Stimulated activated naive B cell treated with anti-CD40 and anti-IgM and Interleukin-4, amounts not matched to agents 10 μg/mL and 1 μg/mL and 100 μg/mL, for 72 hours (primary cell): ENCODE results near the gene LGALS1.
A peak's percentile ranks its signal among the peaks of the same experiment; 100 is the strongest.
"Not testable (repeated sequence)": the region's sequence is repeated elsewhere in the genome, so short reads cannot be mapped to it uniquely, and the experiment has no call there.

ENCODE experiments used
- ATAC-seq, 2 donors: fragments of 150-1000 bp; cut with Tn5 transposase; replicated peaks; 2 replicates each; pipeline ENCODE4 v1.10.0; 2021; ENCODE audit warnings: moderate library complexity in 1 of 2
- DNase-seq: peaks from one replicate; pipeline ENCODE4 v3.0.0; 2021
- H3K27ac Mint-ChIP-seq: one replicate; pipeline ENCODE4 v1.8.0; 2022; ENCODE audit warnings: mild to moderate bottlenecking, mixed read lengths
- H3K27me3 Mint-ChIP-seq, 2 donors: one replicate each; pipeline ENCODE4 v1.8.0; 2022; ENCODE audit warnings: mixed read lengths in 2 of 2
- H3K36me3 Mint-ChIP-seq, 2 donors: one replicate each; pipeline ENCODE4 v1.8.0; 2022; ENCODE audit warnings: mixed read lengths in 2 of 2, mild to moderate bottlenecking in 1 of 2
- H3K4me1 Mint-ChIP-seq, 2 donors: one replicate each; pipeline ENCODE4 v1.8.0; 2022; ENCODE audit warnings: mixed read lengths in 2 of 2, mild to moderate bottlenecking in 1 of 2
- H3K4me3 Mint-ChIP-seq, 2 donors: one replicate each; pipeline ENCODE4 v1.8.0; 2022; ENCODE audit warnings: mild to moderate bottlenecking in 2 of 2, mixed read lengths in 2 of 2, moderate library complexity in 1 of 2
- H3K9me3 Mint-ChIP-seq, 2 donors: one replicate each; pipeline ENCODE4 v1.8.0; 2022; ENCODE audit warnings: mixed read lengths in 2 of 2, mild to moderate bottlenecking in 1 of 2

Gene LGALS1

GRCh38 chr22:37647928-37648327, 27.5 kb upstream of the LGALS1 start:
- ATAC-seq, result no peak
- Mint-ChIP-seq H3K4me3 (no peak overlapping the region), H3K27ac (peak overlapping the region; percentile 57), H3K27me3 (no peaks in the 10 kb centered on the region), H3K36me3 (peaks cover 42 to 65% of the 10 kb centered on the region in 2 donors), H3K4me1 (peaks cover 11% of the 10 kb centered on the region in 2 donors), H3K9me3 (no peaks in the 10 kb centered on the region)
- DNase-seq, result no peak

DNA sequence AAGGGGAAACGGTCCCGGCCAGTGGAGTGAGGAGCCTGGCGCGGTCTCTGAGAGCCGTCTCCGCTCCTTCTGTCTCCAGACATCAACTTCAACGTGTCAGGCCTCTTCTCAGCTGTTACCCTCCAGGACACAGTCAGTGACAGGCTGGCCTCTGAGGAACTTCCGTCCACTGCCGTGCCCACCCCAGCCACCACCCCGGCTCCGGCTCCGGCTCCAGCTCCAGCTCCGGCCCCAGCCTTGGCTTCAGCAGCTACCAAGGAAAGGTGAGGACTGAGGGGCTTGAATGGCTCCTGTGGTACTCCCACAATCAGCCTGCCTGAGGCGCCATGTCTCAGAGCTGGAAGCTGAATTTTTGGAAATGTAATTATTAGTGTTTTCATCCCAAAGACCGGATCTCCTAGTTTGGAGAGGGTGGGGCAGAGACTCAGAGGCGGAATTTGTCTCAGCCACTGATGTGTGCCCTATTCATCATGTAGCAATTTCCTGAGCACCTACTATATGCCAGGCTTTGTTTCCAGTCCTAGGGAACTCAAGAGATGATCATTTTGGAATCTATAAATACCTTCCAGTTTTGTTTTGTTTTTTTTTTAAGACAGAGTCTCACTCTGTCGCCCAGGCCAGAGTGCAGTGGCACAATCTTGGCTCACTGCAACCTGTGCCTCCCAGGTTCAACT, 24.8 kb upstream of the LGALS1 start:
- Mint-ChIP-seq H3K27ac (no peak overlapping the region), H3K4me1 (peaks cover 2 to 6% of the 10 kb centered on the region in 2 donors), H3K4me3 (no peak overlapping the region), H3K27me3 (no peaks in the 10 kb centered on the region), H3K9me3 (no peaks in the 10 kb centered on the region), H3K36me3 (peaks cover 35 to 61% of the 10 kb centered on the region in 2 donors)
- ATAC-seq, result no peak
- no peak for DNase-seq

GRCh38 chr22:37654563-37655251, 20.7 kb upstream of the LGALS1 start:
- Mint-ChIP-seq H3K27me3 (no peaks in the 10 kb centered on the region), H3K9me3 (no peaks in the 10 kb centered on the region), H3K4me1 (peaks cover 10 to 20% of the 10 kb centered on the region in 2 donors), H3K27ac (peak overlapping the region; percentile 28), H3K36me3 (peaks cover 22 to 43% of the 10 kb centered on the region in 2 donors), H3K4me3 (no peak overlapping the region)
- ATAC-seq, result no peak
- no peak for DNase-seq

- H3K4me1 Mint-ChIP-seq, result peaks cover 15 to 25% of the 10 kb centered on the region in 2 donors
- no peaks in the 10 kb centered on the region for H3K27me3 Mint-ChIP-seq
- peaks cover 22 to 39% of the 10 kb centered on the region in 2 donors for H3K36me3 Mint-ChIP-seq
- no peak overlapping the region for H3K27ac Mint-ChIP-seq
- no peak for DNase-seq
- H3K9me3 Mint-ChIP-seq, result no peaks in the 10 kb centered on the region
- ATAC-seq, result no peak
- H3K4me3 Mint-ChIP-seq, result no peak overlapping the region
Measured at GRCh38 chr22:37655252-37655563, 20.2 kb upstream of the LGALS1 start.

DNA sequence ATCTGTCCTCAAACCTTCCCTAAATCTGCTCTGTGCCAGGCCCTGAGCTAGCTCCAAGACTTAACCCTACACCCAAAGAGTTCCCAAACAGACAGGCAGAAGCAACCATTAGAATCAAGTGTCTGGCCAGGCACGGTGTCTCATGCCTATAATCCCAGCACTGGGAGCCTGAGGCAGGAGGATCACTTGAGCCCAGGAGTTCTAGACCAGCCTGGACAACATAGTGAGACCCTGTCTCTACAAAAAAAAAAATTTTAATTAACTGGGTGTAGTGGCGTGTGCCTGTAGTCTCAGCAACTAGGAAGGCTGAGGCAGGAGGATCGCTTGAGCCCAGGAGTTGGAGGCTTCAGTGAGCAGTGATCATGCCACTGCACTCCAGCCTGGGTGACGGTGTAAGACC, 18.9 kb upstream of the LGALS1 start:
- not testable (repeated sequence) for H3K9me3 Mint-ChIP-seq, H3K27me3 Mint-ChIP-seq, ATAC-seq, H3K4me3 Mint-ChIP-seq, DNase-seq
- Mint-ChIP-seq H3K36me3 (peaks cover 26 to 44% of the 10 kb centered on the region in 2 donors), H3K27ac (peak overlapping the region; percentile 79), H3K4me1 (peaks cover 28 to 39% of the 10 kb centered on the region in 2 donors)

GRCh38 chr22:37657590-37658132, 17.8 kb upstream of the LGALS1 start:
- Mint-ChIP-seq H3K27me3 (no peaks in the 10 kb centered on the region), H3K36me3 (peaks cover 29 to 47% of the 10 kb centered on the region in 2 donors), H3K9me3 (peaks cover 0 to 3% of the 10 kb centered on the region in 2 donors), H3K4me1 (peaks cover 37 to 49% of the 10 kb centered on the region in 2 donors), H3K27ac (peak overlapping the region; percentile 97), H3K4me3 (peak overlapping the region; percentile 91 to 94)
- ATAC-seq (peak in 1 of 2 donors; percentile 5), DNase-seq (peak; percentile 29)

DNA sequence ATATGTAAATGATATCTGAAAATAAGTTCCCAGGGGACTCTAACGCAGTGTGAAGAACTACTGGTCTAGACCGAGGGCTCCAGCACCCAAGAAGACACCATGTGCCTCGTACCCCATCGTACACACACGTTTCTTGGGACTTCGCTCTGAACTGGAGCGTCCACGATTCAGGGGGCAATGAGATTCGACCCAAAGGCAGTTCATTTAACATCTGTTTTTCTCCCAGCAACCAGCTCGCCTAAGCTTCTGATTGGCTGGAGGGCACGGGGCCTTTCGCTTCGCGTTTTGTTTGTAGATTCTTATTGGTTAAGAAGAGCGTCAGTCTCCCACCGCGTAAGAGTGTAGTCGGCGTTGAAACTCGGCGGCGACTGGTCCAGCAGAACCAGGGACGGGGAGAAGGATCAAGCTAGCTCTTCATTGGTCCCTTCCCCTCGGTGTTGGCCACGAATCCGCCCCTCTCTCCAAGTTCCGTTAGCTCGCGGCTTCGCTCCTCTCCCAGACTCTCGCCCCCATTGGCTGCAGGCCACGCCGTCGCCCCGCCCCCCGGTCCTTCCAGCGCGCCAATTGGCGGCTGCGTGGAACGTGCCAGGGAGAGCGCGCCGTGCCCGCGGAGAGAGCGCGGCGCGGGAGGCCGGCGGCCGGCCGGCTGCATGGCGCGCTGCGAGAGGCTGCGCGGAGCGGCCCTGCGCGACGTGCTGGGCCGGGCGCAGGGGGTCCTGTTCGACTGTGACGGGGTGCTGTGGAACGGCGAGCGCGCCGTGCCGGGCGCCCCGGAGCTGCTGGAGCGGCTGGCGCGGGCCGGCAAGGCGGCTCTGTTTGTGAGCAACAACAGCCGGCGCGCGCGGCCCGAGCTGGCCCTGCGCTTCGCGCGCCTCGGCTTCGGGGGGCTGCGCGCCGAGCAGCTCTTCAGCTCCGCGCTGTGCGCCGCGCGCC, 17.0 kb upstream of the LGALS1 start, which contains the start of gene PDXP:
TSS of gene PDXP (plus strand) at position 591 of the 933 bp plus-strand sequence. CDS start at position 651, 60 bp downstream.
- Mint-ChIP-seq H3K36me3 (peaks cover 29 to 40% of the 10 kb centered on the region in 2 donors), H3K27me3 (no peaks in the 10 kb centered on the region), H3K4me1 (peaks cover 38 to 52% of the 10 kb centered on the region in 2 donors), H3K27ac (peak within 1 kb of the TSS; percentile 97), H3K9me3 (peaks cover 0 to 3% of the 10 kb centered on the region in 2 donors), H3K4me3 (peak within 1 kb of the TSS; percentile 92 to 94)
- DNase-seq (peak; percentile 98), ATAC-seq (peak; percentile 92 to 94)

DNA sequence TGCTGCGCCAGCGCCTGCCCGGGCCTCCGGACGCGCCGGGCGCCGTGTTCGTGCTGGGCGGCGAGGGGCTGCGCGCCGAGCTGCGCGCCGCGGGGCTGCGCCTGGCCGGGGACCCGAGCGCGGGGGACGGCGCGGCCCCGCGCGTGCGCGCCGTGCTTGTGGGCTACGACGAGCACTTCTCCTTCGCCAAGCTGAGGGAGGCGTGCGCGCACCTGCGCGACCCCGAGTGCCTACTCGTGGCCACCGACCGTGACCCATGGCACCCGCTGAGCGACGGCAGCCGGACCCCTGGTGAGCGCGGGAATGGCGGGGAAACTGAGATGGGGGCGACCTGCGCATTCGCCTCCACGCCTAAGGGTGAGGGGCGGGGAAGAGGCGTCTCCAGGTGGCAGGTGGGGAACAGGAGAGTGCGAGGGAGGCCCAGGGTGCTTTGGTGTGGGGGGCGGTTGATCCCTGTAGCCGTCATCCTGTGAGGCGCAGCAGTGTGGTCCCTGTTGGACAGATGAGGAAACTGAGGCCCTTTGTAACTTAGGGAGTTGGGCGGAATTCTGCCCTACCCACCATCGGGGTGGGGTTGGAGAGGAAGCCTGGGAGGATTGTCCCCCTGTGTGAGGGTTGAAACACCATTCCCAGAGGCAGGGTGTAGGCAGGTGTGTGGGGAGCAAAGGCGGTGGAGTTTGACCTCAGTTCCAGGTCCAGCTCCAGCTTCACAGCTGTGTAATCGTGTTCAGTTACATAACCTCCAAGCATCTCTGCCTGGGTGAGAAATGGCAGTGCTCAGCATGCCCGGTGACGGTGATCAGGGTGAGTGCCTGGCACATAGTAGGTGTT, 16.2 kb upstream of the LGALS1 start:
- peak; percentile 2 to 6 for ATAC-seq
- H3K36me3 Mint-ChIP-seq, result peaks cover 24 to 36% of the 10 kb centered on the region in 2 donors
- peaks cover 0 to 3% of the 10 kb centered on the region in 2 donors for H3K9me3 Mint-ChIP-seq

GRCh38 chr22:37659897-37660708, 15.3 kb upstream of the LGALS1 start:
- DNase-seq (no peak), ATAC-seq (no peak)
- Mint-ChIP-seq H3K36me3 (peaks cover 20 to 35% of the 10 kb centered on the region in 2 donors), H3K4me1 (peaks cover 40 to 49% of the 10 kb centered on the region in 2 donors), H3K27me3 (no peaks in the 10 kb centered on the region), H3K27ac (peak overlapping the region; percentile 85), H3K9me3 (peaks cover 0 to 3% of the 10 kb centered on the region in 2 donors), H3K4me3 (peak overlapping the region; percentile 87 to 92)

More for the DNA sequence above, 16.2 kb upstream of the LGALS1 start:
- no peaks in the 10 kb centered on the region for H3K27me3 Mint-ChIP-seq
- H3K4me3 Mint-ChIP-seq, result peak overlapping the region; percentile 87 to 92
- H3K4me1 Mint-ChIP-seq, result peaks cover 40 to 50% of the 10 kb centered on the region in 2 donors
- DNase-seq, result no peak
- peak overlapping the region; percentile 85 for H3K27ac Mint-ChIP-seq

DNA sequence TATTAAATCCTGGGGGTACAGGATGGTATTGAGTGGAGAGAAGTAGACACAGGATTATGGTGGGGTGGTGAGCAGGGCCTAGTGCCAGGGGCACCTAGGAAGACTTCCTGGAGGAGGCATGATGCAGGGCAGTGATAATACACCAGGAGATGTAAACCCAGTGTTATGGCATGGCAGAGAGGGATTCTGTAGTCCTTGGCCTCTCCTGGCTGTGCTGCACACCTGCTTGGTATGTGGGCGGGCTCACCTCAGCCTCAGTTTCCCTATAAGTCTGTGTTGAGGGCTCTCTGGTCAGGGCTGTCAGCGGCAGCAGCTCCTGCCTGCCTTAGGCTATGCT, 14.8 kb upstream of the LGALS1 start:
- Mint-ChIP-seq H3K9me3 (peaks cover 0 to 3% of the 10 kb centered on the region in 2 donors), H3K4me3 (peak overlapping the region; percentile 87 to 92), H3K36me3 (peaks cover 23 to 37% of the 10 kb centered on the region in 2 donors), H3K27me3 (no peaks in the 10 kb centered on the region), H3K27ac (peak overlapping the region; percentile 74), H3K4me1 (peaks cover 40 to 50% of the 10 kb centered on the region in 2 donors)
- DNase-seq (no peak), ATAC-seq (no peak)

- no peak for ATAC-seq
- peaks cover 43 to 56% of the 10 kb centered on the region in 2 donors for H3K4me1 Mint-ChIP-seq
- no peak for DNase-seq
- peaks cover 28 to 36% of the 10 kb centered on the region in 2 donors for H3K36me3 Mint-ChIP-seq
- peaks cover 0 to 3% of the 10 kb centered on the region in 2 donors for H3K9me3 Mint-ChIP-seq
- peak overlapping the region; percentile 86 for H3K27ac Mint-ChIP-seq
- H3K27me3 Mint-ChIP-seq, result no peaks in the 10 kb centered on the region
- peak overlapping the region; percentile 87 to 92 for H3K4me3 Mint-ChIP-seq
Measured at GRCh38 chr22:37661160-37661924, 14.1 kb upstream of the LGALS1 start.

DNA sequence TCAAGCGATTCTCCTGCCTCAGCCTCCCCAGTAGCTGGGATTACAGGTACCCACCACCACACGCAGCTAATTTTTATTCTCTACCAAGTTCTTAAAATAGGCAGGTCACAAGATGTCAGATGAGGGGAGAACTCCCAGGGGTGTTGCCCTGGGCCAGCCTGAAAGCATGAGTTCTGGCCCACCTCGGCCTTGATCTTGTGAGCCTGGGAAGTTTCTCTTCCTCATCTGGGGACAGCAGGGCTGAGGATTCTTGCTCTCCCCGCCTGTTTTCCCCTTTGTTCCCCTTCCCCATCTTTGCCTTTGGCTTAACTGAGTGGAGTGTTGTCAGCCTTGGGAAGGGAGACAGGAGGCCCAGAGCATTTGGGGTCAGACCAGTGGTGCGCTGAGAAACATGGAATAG, 13.4 kb upstream of the LGALS1 start:
- peak overlapping the region; percentile 94 for H3K27ac Mint-ChIP-seq
- peaks cover 34 to 43% of the 10 kb centered on the region in 2 donors for H3K36me3 Mint-ChIP-seq
- peaks cover 0 to 3% of the 10 kb centered on the region in 2 donors for H3K9me3 Mint-ChIP-seq
- peaks cover 46 to 62% of the 10 kb centered on the region in 2 donors for H3K4me1 Mint-ChIP-seq
- peak overlapping the region; percentile 78 to 80 for H3K4me3 Mint-ChIP-seq
- DNase-seq (no peak), ATAC-seq (no peak)
- H3K27me3 Mint-ChIP-seq, result no peaks in the 10 kb centered on the region
